DMS 273 treated with DMSO at 0.1 percent for 48 hours (cell line): ENCODE results near the gene PDE6G.
A peak's percentile ranks its signal among the peaks of the same experiment; 100 is the strongest.

Source experiments
- DNase-seq: peaks from one replicate; lab custom pipeline; 2025; lab: John Stamatoyannopoulos, UW

Gene PDE6G

GRCh38 chr17:81656118-81656743 is at the start of gene PDE6G:
TSS of gene PDE6G (minus strand) at chr17:81656542. CDS start at chr17:81653305, 3,237 bp downstream.
- DNase-seq, result no peak

- no peak for DNase-seq
Measured at GRCh38 chr17:81705518-81706231, 49.3 kb upstream of the PDE6G start.

- no peak for DNase-seq
Measured at GRCh38 chr17:81703747-81704654, 47.7 kb upstream of the PDE6G start.

- peak; percentile 78 for DNase-seq
Measured at GRCh38 chr17:81702934-81703746, 46.8 kb upstream of the PDE6G start, which contains the start of gene MRPL12. TSS of gene MRPL12 (plus strand) at chr17:81703367. CDS start at chr17:81703502, 135 bp downstream.

- no peak for DNase-seq
Measured at GRCh38 chr17:81701288-81702071, 45.1 kb upstream of the PDE6G start.

GRCh38 chr17:81700353-81701287 is 44.3 kb upstream of the PDE6G start:
- DNase-seq, result no peak

GRCh38 chr17:81697261-81698044 is 41.1 kb upstream of the PDE6G start:
- DNase-seq, result no peak

GRCh38 chr17:81696218-81696941 is 40.0 kb upstream of the PDE6G start:
- DNase-seq, result no peak

GRCh38 chr17:81695801-81696200 is 39.5 kb upstream of the PDE6G start:
- DNase-seq, result no peak

GRCh38 chr17:81695211-81695610 is 38.9 kb upstream of the PDE6G start:
- DNase-seq, result no peak

- no peak for DNase-seq
Measured at GRCh38 chr17:81694810-81695209, 38.5 kb upstream of the PDE6G start.

GRCh38 chr17:81693509-81694210 is 37.3 kb upstream of the PDE6G start:
- DNase-seq, result no peak

- DNase-seq, result no peak
Measured at GRCh38 chr17:81691608-81692007, 35.3 kb upstream of the PDE6G start.

GRCh38 chr17:81691196-81691595 is 34.9 kb upstream of the PDE6G start:
- no peak for DNase-seq

GRCh38 chr17:81690549-81690948 is 34.2 kb upstream of the PDE6G start:
- no peak for DNase-seq

GRCh38 chr17:81690066-81690465 is 33.7 kb upstream of the PDE6G start:
- DNase-seq, result no peak

- no peak for DNase-seq
Measured at GRCh38 chr17:81688616-81689015, 32.3 kb upstream of the PDE6G start.
